ENCODE data around the gene SETD3. TPM values are rescaled to one million over a fixed set of nuclear protein-coding genes. Genes with fewer than 3 reads are reported as not detected.

The SETD3 gene
- total and polyA plus RNA-seq, 2 donors (not counting 1 experiment from before 2014, with no cell fraction given), result 11.0 to 32.1 TPM

DNA sequence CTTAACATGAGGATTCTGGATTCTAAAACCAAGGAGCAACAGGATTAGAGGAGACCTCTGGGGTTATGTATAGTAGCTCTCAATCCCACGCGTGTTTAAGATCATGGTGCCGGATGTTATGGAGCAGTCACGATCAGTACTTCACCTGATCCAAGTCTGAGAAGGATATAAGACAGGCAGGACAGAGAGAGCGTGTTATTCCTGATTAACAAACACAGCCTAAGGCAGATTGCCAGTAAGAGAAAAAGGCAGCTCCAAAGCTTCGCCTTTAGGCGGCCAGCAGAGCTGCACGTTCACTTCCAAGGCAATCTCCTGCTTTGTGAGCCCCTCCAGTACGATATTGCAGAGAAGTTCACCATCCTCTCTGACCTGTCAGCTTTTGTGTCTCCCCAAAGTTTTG lies 5.5 kb downstream of the SETD3 start:
- H3K9me3 Mint-ChIP-seq (ENCODE audit: insufficient read depth), result no peaks in the 10 kb centered on the region
- intact Hi-C loops (cut with micrococcal nuclease), result no loop called here
- ChIA-PET CTCF (interaction anchor here (1.8 kb wide), 1 partner anchor 32 kb away, joined by 3 read pairs; no protein-coding TSS in a partner anchor), POLR2A (no interaction called here)
- TF ChIP-seq, protein P1, sequence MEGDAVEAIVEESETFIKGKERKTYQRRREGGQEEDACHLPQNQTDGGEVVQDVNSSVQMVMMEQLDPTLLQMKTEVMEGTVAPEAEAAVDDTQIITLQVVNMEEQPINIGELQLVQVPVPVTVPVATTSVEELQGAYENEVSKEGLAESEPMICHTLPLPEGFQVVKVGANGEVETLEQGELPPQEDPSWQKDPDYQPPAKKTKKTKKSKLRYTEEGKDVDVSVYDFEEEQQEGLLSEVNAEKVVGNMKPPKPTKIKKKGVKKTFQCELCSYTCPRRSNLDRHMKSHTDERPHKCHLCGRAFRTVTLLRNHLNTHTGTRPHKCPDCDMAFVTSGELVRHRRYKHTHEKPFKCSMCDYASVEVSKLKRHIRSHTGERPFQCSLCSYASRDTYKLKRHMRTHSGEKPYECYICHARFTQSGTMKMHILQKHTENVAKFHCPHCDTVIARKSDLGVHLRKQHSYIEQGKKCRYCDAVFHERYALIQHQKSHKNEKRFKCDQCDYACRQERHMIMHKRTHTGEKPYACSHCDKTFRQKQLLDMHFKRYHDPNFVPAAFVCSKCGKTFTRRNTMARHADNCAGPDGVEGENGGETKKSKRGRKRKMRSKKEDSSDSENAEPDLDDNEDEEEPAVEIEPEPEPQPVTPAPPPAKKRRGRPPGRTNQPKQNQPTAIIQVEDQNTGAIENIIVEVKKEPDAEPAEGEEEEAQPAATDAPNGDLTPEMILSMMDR (IDR thresholded peaks at IDR 0.05), result no peak
- TF ChIP-seq EZH2 (IDR thresholded peaks at IDR 0.05; ENCODE audit: borderline replicate concordance, insufficient read depth, low read depth, low read length, poor library complexity, severe bottlenecking), result no peak
- no peak for ATAC-seq (ENCODE audit: low read depth)
- Histone ChIP-seq H3K79me2 (ENCODE audit: control insufficient read depth, insufficient read depth, low read length) (peaks cover 98% of the 10 kb centered on the region), H4K20me1 (ENCODE audit: control insufficient read depth, insufficient read depth, low read length, poor library complexity, severe bottlenecking) (peaks cover 55% of the 10 kb centered on the region), H3K4me2 (replicated peaks; ENCODE audit: low read depth, low read length, poor library complexity, severe bottlenecking) (no peak overlapping the region), H3K4me1 (ENCODE audit: control insufficient read depth in 2 of 2, insufficient read depth in 2 of 2, low read length in 2 of 2) (peaks cover 12% of the 10 kb centered on the region in 2 donors), H3K4me3 (ENCODE audit: control extremely low read depth in 1 of 5, extremely low read depth in 1 of 5, insufficient read depth in 1 of 5, low read depth in 2 of 5, low read length in 4 of 5) (no peak overlapping the region), H3K36me3 (replicated peaks in 1 of 2; ENCODE audit: control extremely low read depth in 1 of 2, control insufficient read depth in 1 of 2, extremely low read depth in 1 of 2, insufficient read depth in 2 of 2, low read length in 1 of 2) (no peaks in the 10 kb centered on the region), H3K9ac (ENCODE audit: low read length) (no peak overlapping the region), H2AFZ (ENCODE audit: insufficient read depth, low read depth, low read length, poor library complexity, severe bottlenecking) (no peak overlapping the region), H3K27me3 (replicated peaks in 1 of 4; ENCODE audit: control extremely low read depth in 1 of 4, control insufficient read depth in 3 of 4, insufficient read depth in 4 of 4, low read length in 3 of 4) (no peaks in the 10 kb centered on the region), H3K27ac (ENCODE audit: low read length in 2 of 2) (no peak overlapping the region), H3K9me3 (ENCODE audit: control extremely low read depth in 1 of 3, control insufficient read depth in 2 of 3, insufficient read depth in 1 of 3, low read length in 2 of 3) (no peaks in the 10 kb centered on the region)
- no peak for DNase-seq
- H3K4me3 Mint-ChIP-seq, result no peak overlapping the region
- peaks cover 29% of the 10 kb centered on the region for H3K4me1 Mint-ChIP-seq
- H3K27ac Mint-ChIP-seq, result no peak overlapping the region
- WGBS (ENCODE audit: insufficient coverage), result 95% methylated on average over 5 of the region's 9 CpGs
- no peaks in the 10 kb centered on the region for H3K27me3 Mint-ChIP-seq

DNA sequence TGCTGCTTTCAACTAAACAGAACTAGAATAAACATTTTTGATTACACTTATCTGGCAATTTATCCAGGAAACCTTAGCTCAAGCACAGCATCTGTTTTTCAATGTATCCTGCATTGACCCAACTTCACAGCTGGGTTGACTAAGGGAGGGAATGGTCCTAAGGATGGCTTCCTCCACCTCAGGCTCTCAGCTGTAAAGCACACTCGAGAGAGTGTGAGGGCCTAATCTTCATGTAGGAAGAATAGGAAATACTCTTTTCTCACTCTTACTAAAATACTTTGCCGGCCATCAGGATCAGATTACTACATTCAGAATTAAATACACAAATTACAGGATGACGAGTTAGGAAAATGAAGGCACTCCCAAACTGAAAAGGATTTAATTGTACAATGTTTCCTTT lies 7.2 kb downstream of the SETD3 start:
- Histone ChIP-seq H3K4me3 (ENCODE audit: control extremely low read depth in 1 of 5, extremely low read depth in 1 of 5, insufficient read depth in 1 of 5, low read depth in 2 of 5, low read length in 4 of 5) (no peak overlapping the region), H3K9ac (ENCODE audit: low read length) (no peak overlapping the region), H3K27ac (ENCODE audit: low read length in 2 of 2) (no peak overlapping the region), H2AFZ (ENCODE audit: insufficient read depth, low read depth, low read length, poor library complexity, severe bottlenecking) (no peak overlapping the region), H3K4me2 (replicated peaks; ENCODE audit: low read depth, low read length, poor library complexity, severe bottlenecking) (no peak overlapping the region), H3K79me2 (ENCODE audit: control insufficient read depth, insufficient read depth, low read length) (peaks cover 99% of the 10 kb centered on the region), H4K20me1 (ENCODE audit: control insufficient read depth, insufficient read depth, low read length, poor library complexity, severe bottlenecking) (peaks cover 72% of the 10 kb centered on the region), H3K4me1 (ENCODE audit: control insufficient read depth in 2 of 2, insufficient read depth in 2 of 2, low read length in 2 of 2) (no peaks in the 10 kb centered on the region), H3K9me3 (ENCODE audit: control extremely low read depth in 1 of 3, control insufficient read depth in 2 of 3, insufficient read depth in 1 of 3, low read length in 2 of 3) (no peaks in the 10 kb centered on the region), H3K27me3 (replicated peaks in 1 of 4; ENCODE audit: control extremely low read depth in 1 of 4, control insufficient read depth in 3 of 4, insufficient read depth in 4 of 4, low read length in 3 of 4) (no peaks in the 10 kb centered on the region), H3K36me3 (replicated peaks in 1 of 2; ENCODE audit: control extremely low read depth in 1 of 2, control insufficient read depth in 1 of 2, extremely low read depth in 1 of 2, insufficient read depth in 2 of 2, low read length in 1 of 2) (no peaks in the 10 kb centered on the region)
- WGBS (ENCODE audit: insufficient coverage), result 100% methylated on average over 1 of the region's 3 CpGs
- ATAC-seq (ENCODE audit: low read depth) (no peak), DNase-seq (no peak)
- POLR2A ChIA-PET, result no interaction called here
- Mint-ChIP-seq H3K4me1 (peaks cover 22% of the 10 kb centered on the region), H3K9me3 (ENCODE audit: insufficient read depth) (no peaks in the 10 kb centered on the region), H3K4me3 (no peak overlapping the region), H3K27ac (no peak overlapping the region), H3K27me3 (no peaks in the 10 kb centered on the region)
- intact Hi-C loops (cut with micrococcal nuclease), result no loop called here
- TF ChIP-seq, protein P1 (IDR thresholded peaks at IDR 0.05), result no peak
- no peak for TF ChIP-seq EZH2 (IDR thresholded peaks at IDR 0.05; ENCODE audit: borderline replicate concordance, insufficient read depth, low read depth, low read length, poor library complexity, severe bottlenecking)
- CTCF ChIA-PET, result no interaction called here
